Measurements from ENCODE around the gene LIAS.

LIAS gene

GRCh38 chr4:39427520-39428114 lies 31.2 kb upstream of the LIAS start:
- no peak overlapping the region for H3K4me3 ChIP-seq (ENCODE audit: low read depth, low read length)

GRCh38 chr4:39429476-39430334 lies 29.2 kb upstream of the LIAS start:
- Histone ChIP-seq H3K27me3 (no peaks in the 10 kb centered on the region), H3K36me3 (no peaks in the 10 kb centered on the region), H3K9me3 (no peaks in the 10 kb centered on the region), H3K4me1 (no peaks in the 10 kb centered on the region), H3K4me3 (ENCODE audit: low read depth, low read length) (no peak overlapping the region)
- no peak for DNase-seq
- no peak for TF ChIP-seq CTCF (IDR thresholded peaks at IDR 0.05; ENCODE audit: low read depth, low read length)

More at GRCh38 chr4:39427520-39428114, 31.2 kb upstream of the LIAS start:
- H3K9me3 ChIP-seq, result no peaks in the 10 kb centered on the region
- no peaks in the 10 kb centered on the region for H3K4me1 ChIP-seq
- H3K36me3 ChIP-seq, result no peaks in the 10 kb centered on the region
- no peaks in the 10 kb centered on the region for H3K27me3 ChIP-seq
- DNase-seq, result no peak
- no peak for TF ChIP-seq CTCF (IDR thresholded peaks at IDR 0.05; ENCODE audit: low read depth, low read length)

GRCh38 chr4:39433878-39434492 lies 24.9 kb upstream of the LIAS start:
- H3K4me1 ChIP-seq, result no peaks in the 10 kb centered on the region
- no peak overlapping the region for H3K4me3 ChIP-seq (ENCODE audit: low read depth, low read length)
- H3K9me3 ChIP-seq, result no peaks in the 10 kb centered on the region
- H3K36me3 ChIP-seq, result no peaks in the 10 kb centered on the region
- no peak for TF ChIP-seq CTCF (IDR thresholded peaks at IDR 0.05; ENCODE audit: low read depth, low read length)
- no peak for DNase-seq
- H3K27me3 ChIP-seq, result no peaks in the 10 kb centered on the region

- H3K4me1 ChIP-seq, result no peaks in the 10 kb centered on the region
- DNase-seq, result no peak
- no peaks in the 10 kb centered on the region for H3K36me3 ChIP-seq
- no peaks in the 10 kb centered on the region for H3K27me3 ChIP-seq
- H3K4me3 ChIP-seq (ENCODE audit: low read depth, low read length), result no peak overlapping the region
- TF ChIP-seq CTCF (IDR thresholded peaks at IDR 0.05; ENCODE audit: low read depth, low read length), result no peak
- no peaks in the 10 kb centered on the region for H3K9me3 ChIP-seq
Measured at GRCh38 chr4:39435659-39436563, 22.9 kb upstream of the LIAS start.

GRCh38 chr4:39441593-39441992 lies 17.3 kb upstream of the LIAS start:
- Histone ChIP-seq H3K9me3 (no peaks in the 10 kb centered on the region), H3K36me3 (no peaks in the 10 kb centered on the region), H3K4me1 (no peaks in the 10 kb centered on the region), H3K27me3 (no peaks in the 10 kb centered on the region), H3K4me3 (ENCODE audit: low read depth, low read length) (no peak overlapping the region)
- no peak for TF ChIP-seq CTCF (IDR thresholded peaks at IDR 0.05; ENCODE audit: low read depth, low read length)
- no peak for DNase-seq
